GM23248 (cell line): Measurements from ENCODE around the gene TP63. TPM values are rescaled to one million over a fixed set of nuclear protein-coding genes. Genes with fewer than 3 reads are reported as not detected.

ENCODE experiments used
- DNase-seq: peaks from one replicate; pipeline ENCODE4 v3.0.0-alpha.2; 2015
- H2AFZ ChIP-seq: fragments of 200-600 bp; sonication (generic); 2 replicates; pipeline ENCODE4 v1.6.1; 2016; ENCODE audit warnings: antibody characterized with exemption
- H3F3A ChIP-seq: fragments of 200-600 bp; sonication (generic); 2 replicates; pipeline ENCODE4 v1.6.1; 2016; ENCODE audit warnings: mild to moderate bottlenecking, antibody characterized with exemption, mixed run types; ENCODE audit not compliant: insufficient read depth
- H3K27ac ChIP-seq: fragments of 200-600 bp; sonication (generic); 2 replicates; pipeline ENCODE4 v1.5.1; 2016; ENCODE audit warnings: mild to moderate bottlenecking
- H3K27me3 ChIP-seq: fragments of 200-600 bp; sonication (generic); replicated peaks from 2 replicates; pipeline ENCODE4 v1.6.1; 2016; ENCODE audit warnings: mild to moderate bottlenecking; ENCODE audit not compliant: insufficient read depth
- H3K36me3 ChIP-seq: fragments of 200-600 bp; sonication (generic); 2 replicates; pipeline ENCODE4 v1.6.1; 2016; ENCODE audit warnings: low read depth, mild to moderate bottlenecking
- H3K4me1 ChIP-seq: fragments of 200-600 bp; sonication (generic); 2 replicates; pipeline ENCODE4 v1.6.1; 2016; ENCODE audit warnings: mild to moderate bottlenecking; ENCODE audit not compliant: insufficient read depth
- H3K4me2 ChIP-seq: fragments of 200-600 bp; sonication (generic); one replicate; pipeline ENCODE4 v1.6.1; 2016; ENCODE audit warnings: mild to moderate bottlenecking; ENCODE audit not compliant: unreplicated experiment
- H3K4me3 ChIP-seq: fragments of 200-600 bp; sonication (generic); 2 replicates; pipeline ENCODE4 v1.5.1; 2016; ENCODE audit warnings: mild to moderate bottlenecking
- H3K79me2 ChIP-seq: fragments of 200-600 bp; sonication (generic); 2 replicates; pipeline ENCODE4 v1.6.1; 2016; ENCODE audit warnings: mild to moderate bottlenecking; ENCODE audit not compliant: insufficient read depth
- H3K9ac ChIP-seq: fragments of 200-600 bp; sonication (generic); 2 replicates; pipeline ENCODE4 v1.6.1; 2016; ENCODE audit warnings: mild to moderate bottlenecking
- H3K9me2 ChIP-seq: fragments of 200-600 bp; sonication (generic); 2 replicates; pipeline ENCODE4 v1.6.1; 2016; ENCODE audit warnings: mixed run types, mild to moderate bottlenecking, moderate library complexity; ENCODE audit not compliant: insufficient read depth
- H3K9me3 ChIP-seq: fragments of 200-600 bp; sonication (generic); one replicate; pipeline ENCODE4 v1.6.1; 2017; ENCODE audit warnings: low read depth
- H4K20me1 ChIP-seq: fragments of 200-600 bp; sonication (generic); 2 replicates; pipeline ENCODE4 v1.6.0; 2016; ENCODE audit not compliant: insufficient read depth
- EZH2 ChIP-seq: fragments of 200-600 bp; sonication (generic); IDR thresholded peaks from 2 replicates; pipeline ENCODE4 v1.6.1; 2018; ENCODE audit warnings: antibody characterized with exemption, mild to moderate bottlenecking; ENCODE audit not compliant: insufficient read depth, poor library complexity, severe bottlenecking
- EZH2phosphoT487 ChIP-seq: fragments of 200-600 bp; sonication (generic); IDR thresholded peaks from 2 replicates; pipeline ENCODE4 v1.6.1; 2018; ENCODE audit warnings: antibody characterized with exemption, moderate library complexity, mild to moderate bottlenecking, low read depth; ENCODE audit not compliant: insufficient read depth
- whole genome bisulfite sequencing, 2 experiments: methylation state at CpG; one replicate each; pipeline ENCODE4 v1.1.6; 2015 to 2017; ENCODE audit warnings: low lambda C conversion rate in 2 of 2, low coverage in 1 of 2; ENCODE audit errors: missing lambda C conversion rate in 2 of 2; 5-methylcytosine and 5-hydroxymethylcytosine counted together
- in situ Hi-C: fragments of 300-500 bp; cut with MboI; formaldehyde crosslinking; loops from 2 replicates; pipeline ENCODE4 v1.15.0; 2020
- polyA plus RNA-seq: library from polyadenylated mRNA; unstranded; fragments of >200 nt; fragmentation: Nextera tagmentation; extraction: Ambion mirVana; gene quantifications from 2 replicates; pipeline ENCODE4 v1.2.1, GENCODE V29; 2016
- total RNA-seq: library from RNA; depleted of rRNA; stranded (reverse); fragments of >200 nt; shearing (Covaris generic); gene quantifications from 2 replicates; pipeline ENCODE4 v1.2.3, GENCODE V29; 2014

The TP63 gene
- total and polyA plus RNA-seq, 2 experiments from 2014 or later = not detected

DNA sequence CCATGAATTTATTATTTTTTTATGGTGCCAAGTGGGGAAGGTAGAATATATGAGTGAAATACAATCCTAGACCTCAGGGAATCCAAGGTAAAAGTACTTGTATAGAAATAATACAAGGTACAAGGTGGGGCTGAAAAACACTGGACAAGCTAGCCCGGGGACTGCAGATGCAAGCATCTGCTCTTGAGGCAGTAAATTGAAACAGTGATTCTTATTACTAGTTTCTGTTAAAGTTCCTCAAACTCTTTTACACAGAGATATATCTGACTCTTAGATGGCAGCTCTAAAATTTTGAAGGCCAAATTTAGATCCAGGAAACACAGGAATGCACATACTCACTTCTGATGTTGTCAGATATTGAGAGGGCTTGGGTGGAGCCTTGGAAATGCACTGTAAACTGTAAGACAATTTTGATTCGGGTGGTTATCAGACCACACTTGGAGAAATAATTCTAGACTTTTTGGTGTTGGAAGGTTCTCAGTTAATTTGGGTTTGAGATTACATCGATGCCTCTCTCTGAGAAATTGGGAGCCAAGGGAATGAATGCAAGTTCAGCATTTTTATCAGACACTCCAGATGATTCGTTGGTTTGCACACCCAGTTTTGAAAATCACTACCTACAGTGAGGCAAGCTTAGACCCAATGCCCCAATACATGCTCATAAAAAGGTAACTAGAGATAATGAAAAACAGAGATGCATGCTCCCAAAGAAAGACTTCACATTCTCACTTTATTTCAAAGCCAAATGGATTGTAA lies 7.3 kb downstream of the TP63 start:
- Histone ChIP-seq H3K4me3 (no peak overlapping the region), H3K27me3 (no peaks in the 10 kb centered on the region), H4K20me1 (no peaks in the 10 kb centered on the region), H3K9ac (no peak overlapping the region), H3K9me3 (no peaks in the 10 kb centered on the region), H2AFZ (no peak overlapping the region), H3K4me1 (no peaks in the 10 kb centered on the region), H3K9me2 (no peaks in the 10 kb centered on the region), H3K79me2 (no peaks in the 10 kb centered on the region), H3K27ac (no peak overlapping the region), H3K4me2 (no peak overlapping the region), H3K36me3 (no peaks in the 10 kb centered on the region), H3F3A (no peaks in the 10 kb centered on the region)
- TF ChIP-seq EZH2phosphoT487 (no peak), EZH2 (no peak)
- 69 to 72% methylated on average over 4 of the region's 4 CpGs for WGBS, 2 experiments
- in situ Hi-C loops = no loop called here
- DNase-seq = no peak

GRCh38 chr3:189641776-189642175 lies 10.6 kb downstream of the TP63 start:
- Histone ChIP-seq H3K4me3 (no peak overlapping the region), H3K9me3 (no peaks in the 10 kb centered on the region), H3K79me2 (no peaks in the 10 kb centered on the region), H3K4me2 (no peak overlapping the region), H3K9ac (no peak overlapping the region), H4K20me1 (no peaks in the 10 kb centered on the region), H3K27me3 (no peaks in the 10 kb centered on the region), H3K4me1 (no peaks in the 10 kb centered on the region), H2AFZ (no peak overlapping the region), H3K9me2 (peaks cover 3% of the 10 kb centered on the region; the same call in 1 of the 2 replicates), H3K27ac (no peak overlapping the region), H3K36me3 (no peaks in the 10 kb centered on the region), H3F3A (no peaks in the 10 kb centered on the region)
- no peak for TF ChIP-seq EZH2phosphoT487
- no peak for TF ChIP-seq EZH2
- in situ Hi-C loops = no loop called here
- DNase-seq = no peak

GRCh38 chr3:189646853-189647542 lies 15.8 kb downstream of the TP63 start:
- Histone ChIP-seq H3K27me3 (no peaks in the 10 kb centered on the region), H3F3A (no peaks in the 10 kb centered on the region), H3K9ac (no peak overlapping the region), H3K27ac (no peak overlapping the region), H3K4me3 (no peak overlapping the region), H3K9me3 (no peaks in the 10 kb centered on the region), H3K4me2 (no peak overlapping the region), H3K4me1 (no peaks in the 10 kb centered on the region), H3K9me2 (peaks cover 3% of the 10 kb centered on the region; the same call in 1 of the 2 replicates), H4K20me1 (no peaks in the 10 kb centered on the region), H3K79me2 (no peaks in the 10 kb centered on the region), H3K36me3 (no peaks in the 10 kb centered on the region), H2AFZ (no peak overlapping the region)
- in situ Hi-C loops = no loop called here
- 78 to 79% methylated on average over 8 of the region's 8 CpGs for WGBS, 2 experiments
- DNase-seq = no peak
- TF ChIP-seq EZH2phosphoT487 (no peak), EZH2 (no peak)

- Histone ChIP-seq H3K9me3 (no peaks in the 10 kb centered on the region), H3K79me2 (no peaks in the 10 kb centered on the region), H3K27ac (no peak overlapping the region), H3K36me3 (no peaks in the 10 kb centered on the region), H3K9me2 (no peaks in the 10 kb centered on the region), H3F3A (no peaks in the 10 kb centered on the region), H3K27me3 (no peaks in the 10 kb centered on the region), H3K4me3 (no peak overlapping the region), H3K4me2 (no peak overlapping the region), H3K9ac (no peak overlapping the region), H3K4me1 (no peaks in the 10 kb centered on the region), H2AFZ (no peak overlapping the region), H4K20me1 (no peaks in the 10 kb centered on the region)
- WGBS, 2 experiments = 53 to 70% methylated on average over 1 of the region's 1 CpG
- peak; percentile 15 for DNase-seq
- TF ChIP-seq EZH2phosphoT487 (no peak), EZH2 (no peak)
- in situ Hi-C loops = no loop called here
Measured at GRCh38 chr3:189652042-189652441, 20.9 kb downstream of the TP63 start.
